Heart right ventricle (tissue), 16 donors: ENCODE data around the gene CFAP206. TPM values are rescaled to one million over a fixed set of nuclear protein-coding genes. Genes with fewer than 3 reads are reported as not detected.

Source experiments
- ATAC-seq, 8 donors: fragments of 200-7000 bp; cut with Tn5 transposase; one replicate each; pipeline ENCODE4 v1.9.1; 2020; ENCODE audit warnings: mild to moderate bottlenecking in 8 of 8, moderate library complexity in 8 of 8, moderate number of reproducible peaks in 1 of 8
- DNase-seq, 2 donors: peaks; one replicate each; pipeline ENCODE4 v3.0.0-alpha.2; 2020
- H3K27ac ChIP-seq, 10 donors: fragments of 200-600 bp; sonication (generic) in 2 of 10; one replicate each; pipeline versions ENCODE4 v1.5.0 to v1.8.0; 2020 to 2022; ENCODE audit warnings: mild to moderate bottlenecking in 3 of 10
- H3K27me3 ChIP-seq, 7 donors: fragments of 200-600 bp; one replicate each; pipeline ENCODE4 v1.8.0; 2021 to 2022; ENCODE audit warnings: mild to moderate bottlenecking in 2 of 7
- H3K36me3 ChIP-seq, 9 donors: fragments of 200-600 bp; sonication (generic) in 1 of 9; one replicate each; pipeline versions ENCODE4 v1.5.0 to v1.8.0; 2020 to 2022; ENCODE audit warnings: mild to moderate bottlenecking in 2 of 9
- H3K4me1 ChIP-seq, 9 donors: fragments of 200-600 bp; sonication (generic) in 1 of 9; one replicate each; pipeline versions ENCODE4 v1.5.0 to v1.8.0; 2020 to 2022; ENCODE audit warnings: mild to moderate bottlenecking in 4 of 9
- H3K4me3 ChIP-seq, 10 donors: fragments of 200-600 bp; sonication (generic) in 2 of 10; one replicate each; pipeline versions ENCODE4 v1.5.0 to v1.8.0; 2020 to 2022; ENCODE audit warnings: mild to moderate bottlenecking in 7 of 10, moderate library complexity in 2 of 10
- H3K9me3 ChIP-seq, 11 donors: fragments of 200-600 bp in 10 of 11; sonication (generic) in 2 of 11; one replicate each; pipeline versions ENCODE4 v1.5.0 to v1.8.0; 2013 to 2022; ENCODE audit warnings: mild to moderate bottlenecking in 2 of 11, control low read depth in 1 of 11, moderate library complexity in 1 of 11
- WGBS, 2 donors: extraction: QIAGEN DNeasy Blood & Tissue Kit; methylation state at CpG; one replicate each; pipeline ENCODE4 v1.1.7; 2013; ENCODE audit warnings: inconsistent platforms in 1 of 2; 5-methylcytosine and 5-hydroxymethylcytosine counted together
- intact Hi-C, 10 donors: fragments of 100-400 bp; cut with DNase I; formaldehyde crosslinking; loops; one replicate each; pipeline versions ENCODE4 v1.11.1 to v1.14.2; 2022
- polyA plus RNA-seq, 2 donors: library from polyadenylated mRNA; stranded (reverse); fragments of 200-250 nt; gene quantifications; one replicate each; pipeline ENCODE4 v1.2.3, GENCODE V29; 2013
- total RNA-seq, 10 donors: library from RNA; stranded (reverse); fragmentation: NEBNext Ultra II Directional in 3 of 10; extraction: Animal tissue kit (Norgen Biotek cat#: 25700) in 3 of 10; gene quantifications; one replicate each; pipeline versions ENCODE4 v1.2.1 to v1.2.4, GENCODE V29; 2021 to 2023
- TF ChIP-seq, protein P1 (sequence below), 9 donors: fragments of 200-600 bp; sonication (generic) in 2 of 9; IDR thresholded peaks; one replicate each; pipeline versions ENCODE4 v1.5.0 to v1.8.0; 2021 to 2022; ENCODE audit warnings: antibody characterized with exemption in 9 of 9, mild to moderate bottlenecking in 5 of 9, moderate library complexity in 1 of 9
- donor health status: Arrhythmogenic right ventricular cardiomyopathy.
- donor health status: ischemic (EF 13 %, LVEDD 7.1; RV severe dilation, severe dysfunction).
- donor health status: healthy with polysubstance abuse.
- donor health status: DM: no; HTN: yes; CAD: no.
- donor health status: DM: no; HTN: no; CAD: no.
- donor health status: ischemic (EF 25% LVEDD 6.9; RV normal size, moderate dysfunction).
- donor health status: ischemic (EF 25% LVEDD 5.7; RV mildly dilated, moderate dysfunction).
- donor health status: healthy.
- donor health status: DM: yes; HTN: yes; CAD: no.
- donor health status: Ischemic cardiomyopathy.
- donor health status: ischemic (EF 35%, LVEDD 5.7; RV mildly dilated, moderate dysfunction).
- donor health status: nonischemic (EF 11% LVEDD 7.7; RV severe dilation, severe dysfunction).
- donor health status: DM: yes; HTN: yes; CAD: no.
- donor health status: PGD.
- donor health status: ischemic (EF 29% LVEDD 5.4; RV normal size, mild dysfunction).
- donor health status: nonischemic (EF 23%, LVEDD 6.1; RV moderate dilation, normal function).

CFAP206 gene
- total and polyA plus RNA-seq, 12 donors: 0.09 to 0.54 (median 0.28) TPM; not detected in 5

GRCh38 chr6:87501809-87502572, 94.2 kb downstream of the CFAP206 start:
- no peaks in the 10 kb centered on the region for H3K9me3 ChIP-seq
- H3K4me3 ChIP-seq: no peak overlapping the region
- 89 to 90% methylated on average over 6 of the region's 6 CpGs for WGBS, 2 donors
- TF ChIP-seq, protein P1, sequence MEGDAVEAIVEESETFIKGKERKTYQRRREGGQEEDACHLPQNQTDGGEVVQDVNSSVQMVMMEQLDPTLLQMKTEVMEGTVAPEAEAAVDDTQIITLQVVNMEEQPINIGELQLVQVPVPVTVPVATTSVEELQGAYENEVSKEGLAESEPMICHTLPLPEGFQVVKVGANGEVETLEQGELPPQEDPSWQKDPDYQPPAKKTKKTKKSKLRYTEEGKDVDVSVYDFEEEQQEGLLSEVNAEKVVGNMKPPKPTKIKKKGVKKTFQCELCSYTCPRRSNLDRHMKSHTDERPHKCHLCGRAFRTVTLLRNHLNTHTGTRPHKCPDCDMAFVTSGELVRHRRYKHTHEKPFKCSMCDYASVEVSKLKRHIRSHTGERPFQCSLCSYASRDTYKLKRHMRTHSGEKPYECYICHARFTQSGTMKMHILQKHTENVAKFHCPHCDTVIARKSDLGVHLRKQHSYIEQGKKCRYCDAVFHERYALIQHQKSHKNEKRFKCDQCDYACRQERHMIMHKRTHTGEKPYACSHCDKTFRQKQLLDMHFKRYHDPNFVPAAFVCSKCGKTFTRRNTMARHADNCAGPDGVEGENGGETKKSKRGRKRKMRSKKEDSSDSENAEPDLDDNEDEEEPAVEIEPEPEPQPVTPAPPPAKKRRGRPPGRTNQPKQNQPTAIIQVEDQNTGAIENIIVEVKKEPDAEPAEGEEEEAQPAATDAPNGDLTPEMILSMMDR (IDR thresholded peaks at IDR 0.05): no peak
- intact Hi-C loops: no loop called here
- no peaks in the 10 kb centered on the region for H3K27me3 ChIP-seq
- peaks cover 0 to 13% (median 0%) of the 10 kb centered on the region in 9 donors for H3K4me1 ChIP-seq
- no peak for DNase-seq
- H3K27ac ChIP-seq: no peak overlapping the region
- peaks cover 0 to 70% (median 8%) of the 10 kb centered on the region in 9 donors for H3K36me3 ChIP-seq
- ATAC-seq: no peak

- ATAC-seq: peak in 2 of 8 donors; percentile 42 to 59
- peaks cover 0 to 13% (median 0%) of the 10 kb centered on the region in 9 donors for H3K4me1 ChIP-seq
- TF ChIP-seq, protein P1 (IDR thresholded peaks at IDR 0.05): no peak
- no peak for DNase-seq
- WGBS, 2 donors: 42 to 62% methylated on average over 1 of the region's 1 CpG
- H3K27ac ChIP-seq: peak overlapping the region in 1 of 10 donors; percentile 26
- no peak overlapping the region for H3K4me3 ChIP-seq
- intact Hi-C loops: no loop called here
- H3K9me3 ChIP-seq: no peaks in the 10 kb centered on the region
- peaks cover 0 to 93% (median 8%) of the 10 kb centered on the region in 9 donors for H3K36me3 ChIP-seq
- H3K27me3 ChIP-seq: no peaks in the 10 kb centered on the region
Measured at GRCh38 chr6:87504441-87504840, 96.7 kb downstream of the CFAP206 start.

Other genes starting within 250 kb of the CFAP206 start
- 10 to 100 TPM in 9 of 10 donors, 1 to 10 TPM in 1; 8.6 to 13.8 (median 10.8) TPM for gene SMIM8, start 85.4 kb upstream of the CFAP206 start, total RNA-seq
- gene SMIM8, start 85.4 kb upstream of the CFAP206 start, polyA plus RNA-seq: 10 to 100 TPM in 1 of 2 donors, 1 to 10 TPM in 1; 6.1 to 10.5 TPM
- gene GJB7, start 78.7 kb upstream of the CFAP206 start, total RNA-seq: not detected
- gene GJB7, start 78.7 kb upstream of the CFAP206 start, polyA plus RNA-seq: not detected
- gene C6orf163, start 63.2 kb upstream of the CFAP206 start, total RNA-seq: 1 to 10 TPM in 9 of 10 donors, under 1 TPM in 1; 1.00 to 3.6 (median 2.0) TPM
- gene C6orf163, start 63.2 kb upstream of the CFAP206 start, polyA plus RNA-seq: 1 to 10 TPM in 1 of 2 donors, under 1 TPM in 1; 0.35 to 7.7 TPM
- 10 to 100 TPM in 4 of 10 donors, 1 to 10 TPM in 6; 7.0 to 13.2 (median 9.7) TPM for gene SLC35A1, start 65.0 kb downstream of the CFAP206 start, total RNA-seq
- gene SLC35A1, start 65.0 kb downstream of the CFAP206 start, polyA plus RNA-seq: 10 to 100 TPM in 1 of 2 donors, 1 to 10 TPM in 1; 9.9 to 23.0 TPM
- 10 to 100 TPM; 18.3 to 26.1 (median 20.3) TPM for gene RARS2, start 182.0 kb downstream of the CFAP206 start, total RNA-seq
- gene RARS2, start 182.0 kb downstream of the CFAP206 start, polyA plus RNA-seq: 10 to 100 TPM; 12.1 to 19.1 TPM
- gene ORC3, start 182.2 kb downstream of the CFAP206 start, total RNA-seq: 10 to 100 TPM; 16.2 to 28.2 (median 24.5) TPM
- gene ORC3, start 182.2 kb downstream of the CFAP206 start, polyA plus RNA-seq: 10 to 100 TPM; 15.7 to 16.0 TPM